ENCODE data around the gene ANO10.

DNA sequence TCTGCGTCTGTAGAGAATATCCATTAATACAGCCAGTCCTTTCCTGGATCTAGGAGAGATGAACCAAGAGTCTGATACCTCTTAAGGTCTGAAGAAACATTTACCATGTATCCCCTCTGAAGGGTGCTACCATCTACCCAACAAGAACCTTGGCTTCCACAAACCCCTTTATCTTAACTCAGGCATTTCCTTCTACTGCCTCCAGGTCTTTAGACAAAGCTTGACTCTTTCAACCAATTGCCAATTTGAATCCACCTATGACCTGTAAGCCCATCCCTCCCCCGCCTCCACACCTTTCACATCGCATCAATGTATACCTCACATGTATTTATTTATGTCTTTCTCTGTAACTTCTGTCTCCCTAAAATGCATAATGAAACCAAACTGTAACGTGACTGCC, 196.0 kb downstream of the ANO10 start:
- TF ChIP-seq, protein P1, sequence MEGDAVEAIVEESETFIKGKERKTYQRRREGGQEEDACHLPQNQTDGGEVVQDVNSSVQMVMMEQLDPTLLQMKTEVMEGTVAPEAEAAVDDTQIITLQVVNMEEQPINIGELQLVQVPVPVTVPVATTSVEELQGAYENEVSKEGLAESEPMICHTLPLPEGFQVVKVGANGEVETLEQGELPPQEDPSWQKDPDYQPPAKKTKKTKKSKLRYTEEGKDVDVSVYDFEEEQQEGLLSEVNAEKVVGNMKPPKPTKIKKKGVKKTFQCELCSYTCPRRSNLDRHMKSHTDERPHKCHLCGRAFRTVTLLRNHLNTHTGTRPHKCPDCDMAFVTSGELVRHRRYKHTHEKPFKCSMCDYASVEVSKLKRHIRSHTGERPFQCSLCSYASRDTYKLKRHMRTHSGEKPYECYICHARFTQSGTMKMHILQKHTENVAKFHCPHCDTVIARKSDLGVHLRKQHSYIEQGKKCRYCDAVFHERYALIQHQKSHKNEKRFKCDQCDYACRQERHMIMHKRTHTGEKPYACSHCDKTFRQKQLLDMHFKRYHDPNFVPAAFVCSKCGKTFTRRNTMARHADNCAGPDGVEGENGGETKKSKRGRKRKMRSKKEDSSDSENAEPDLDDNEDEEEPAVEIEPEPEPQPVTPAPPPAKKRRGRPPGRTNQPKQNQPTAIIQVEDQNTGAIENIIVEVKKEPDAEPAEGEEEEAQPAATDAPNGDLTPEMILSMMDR (IDR thresholded peaks at IDR 0.05) = no peak
- no peak for TF ChIP-seq POLR2A (IDR thresholded peaks at IDR 0.05)

All from heart left ventricle (tissue), 13 donors.